Prostate gland (tissue), 2 donors: ENCODE measurements around the gene PLCB1. TPM values are rescaled to one million over a fixed set of nuclear protein-coding genes. Genes with fewer than 3 reads are reported as not detected.
"Not testable (repeated sequence)": the region's sequence is repeated elsewhere in the genome, so short reads cannot be mapped to it uniquely, and the experiment has no call there.

Experiments
- DNase-seq: peaks from one replicate; pipeline ENCODE4 v3.0.0-alpha.2; 2019; ENCODE audit warnings: low spot score
- H3K27ac ChIP-seq, 2 donors: fragments of 200-600 bp; sonication (generic); 2 replicates each; pipeline ENCODE4 v1.5.1; 2017 to 2019
- H3K27me3 ChIP-seq: fragments of 200-600 bp; sonication (generic); replicated peaks from 2 replicates; pipeline ENCODE4 v1.5.1; 2019; ENCODE audit not compliant: insufficient read depth
- H3K36me3 ChIP-seq, 2 donors: fragments of 200-600 bp; sonication (generic); 1 replicate in 1 of 2; 2 replicates in 1 of 2; pipeline versions ENCODE4 v1.5.1 to v1.8.1; 2017 to 2019
- H3K4me1 ChIP-seq: fragments of 200-600 bp; sonication (generic); replicated peaks from 2 replicates; pipeline ENCODE4 v1.5.1; 2019
- H3K4me3 ChIP-seq, 2 donors: fragments of 200-600 bp; sonication (generic); 2 replicates each; pipeline ENCODE4 v1.5.1; 2017 to 2019
- H3K9me3 ChIP-seq: fragments of 200-600 bp; sonication (generic); 2 replicates; pipeline ENCODE4 v1.5.1; 2017
- POLR2A ChIP-seq: fragments of 450-650 bp; IDR thresholded peaks from one replicate; pipeline ENCODE4 v1.6.1; 2016; ENCODE audit warnings: antibody characterized with exemption, mild to moderate bottlenecking
- POLR2AphosphoS5 ChIP-seq: sonication (generic); formaldehyde crosslinking; IDR thresholded peaks from one replicate; pipeline ENCODE4 v1.6.1; 2017; ENCODE audit warnings: antibody characterized with exemption
- WGBS: methylation state at CpG from one replicate; pipeline ENCODE4 v1.1.5; 2018; 5-methylcytosine and 5-hydroxymethylcytosine counted together
- intact Hi-C: fragments of 100-400 bp; cut with DNase I; formaldehyde crosslinking; loops from one replicate; pipeline ENCODE4 v1.14.2; 2022
- total RNA-seq, 2 donors: library from RNA; depleted of rRNA; stranded (reverse); fragments of >200 nt; gene quantifications; one replicate each; pipeline ENCODE4 v1.1.0, GENCODE V29; 2016
- TF ChIP-seq, protein P1 (sequence below), 4 experiments: fragments of 200-600 bp in 2 of 4; fragments of 450-650 bp in 2 of 4; sonication (generic) in 2 of 4; IDR thresholded peaks; 1 replicate in 3 of 4; 2 replicates in 1 of 4; pipeline ENCODE4 v1.5.1; 2016 to 2019; ENCODE audit warnings: antibody characterized with exemption in 4 of 4, mild to moderate bottlenecking in 2 of 4, moderate library complexity in 2 of 4

The PLCB1 gene
- total RNA-seq, 2 donors from 2014 or later, result 24.3 to 26.3 TPM

DNA sequence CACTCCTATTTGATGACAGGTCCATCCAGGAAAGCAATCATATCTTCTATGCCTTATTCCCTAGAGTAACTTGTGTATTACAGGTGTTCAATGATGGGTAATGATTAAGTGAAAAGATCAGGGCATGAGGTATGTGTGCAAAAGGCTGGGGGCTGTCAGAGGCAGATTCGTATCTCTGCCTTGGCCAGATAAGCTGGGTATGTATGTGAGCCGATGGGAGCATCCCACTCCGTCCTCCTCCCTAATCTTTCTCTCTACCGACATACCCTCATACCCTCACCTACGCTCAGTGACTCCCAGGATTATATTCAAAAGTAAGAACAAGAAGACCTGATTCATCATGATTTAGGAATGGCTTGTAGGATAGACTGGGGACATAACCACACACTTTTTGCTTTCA, 238.7 kb downstream of the PLCB1 start:
- WGBS, result 95% methylated on average over 5 of the region's 5 CpGs
- no peaks in the 10 kb centered on the region for H3K27me3 ChIP-seq
- no peak for DNase-seq
- no peaks in the 10 kb centered on the region for H3K36me3 ChIP-seq
- no peak overlapping the region for H3K4me3 ChIP-seq
- no peak overlapping the region for H3K27ac ChIP-seq
- no peaks in the 10 kb centered on the region for H3K4me1 ChIP-seq
- intact Hi-C loops, result no loop called here
- H3K9me3 ChIP-seq, result no peaks in the 10 kb centered on the region
- TF ChIP-seq POLR2AphosphoS5, result no peak
- no peak for TF ChIP-seq POLR2A
- TF ChIP-seq, protein P1, sequence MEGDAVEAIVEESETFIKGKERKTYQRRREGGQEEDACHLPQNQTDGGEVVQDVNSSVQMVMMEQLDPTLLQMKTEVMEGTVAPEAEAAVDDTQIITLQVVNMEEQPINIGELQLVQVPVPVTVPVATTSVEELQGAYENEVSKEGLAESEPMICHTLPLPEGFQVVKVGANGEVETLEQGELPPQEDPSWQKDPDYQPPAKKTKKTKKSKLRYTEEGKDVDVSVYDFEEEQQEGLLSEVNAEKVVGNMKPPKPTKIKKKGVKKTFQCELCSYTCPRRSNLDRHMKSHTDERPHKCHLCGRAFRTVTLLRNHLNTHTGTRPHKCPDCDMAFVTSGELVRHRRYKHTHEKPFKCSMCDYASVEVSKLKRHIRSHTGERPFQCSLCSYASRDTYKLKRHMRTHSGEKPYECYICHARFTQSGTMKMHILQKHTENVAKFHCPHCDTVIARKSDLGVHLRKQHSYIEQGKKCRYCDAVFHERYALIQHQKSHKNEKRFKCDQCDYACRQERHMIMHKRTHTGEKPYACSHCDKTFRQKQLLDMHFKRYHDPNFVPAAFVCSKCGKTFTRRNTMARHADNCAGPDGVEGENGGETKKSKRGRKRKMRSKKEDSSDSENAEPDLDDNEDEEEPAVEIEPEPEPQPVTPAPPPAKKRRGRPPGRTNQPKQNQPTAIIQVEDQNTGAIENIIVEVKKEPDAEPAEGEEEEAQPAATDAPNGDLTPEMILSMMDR (IDR thresholded peaks at IDR 0.05), result no peak

DNA sequence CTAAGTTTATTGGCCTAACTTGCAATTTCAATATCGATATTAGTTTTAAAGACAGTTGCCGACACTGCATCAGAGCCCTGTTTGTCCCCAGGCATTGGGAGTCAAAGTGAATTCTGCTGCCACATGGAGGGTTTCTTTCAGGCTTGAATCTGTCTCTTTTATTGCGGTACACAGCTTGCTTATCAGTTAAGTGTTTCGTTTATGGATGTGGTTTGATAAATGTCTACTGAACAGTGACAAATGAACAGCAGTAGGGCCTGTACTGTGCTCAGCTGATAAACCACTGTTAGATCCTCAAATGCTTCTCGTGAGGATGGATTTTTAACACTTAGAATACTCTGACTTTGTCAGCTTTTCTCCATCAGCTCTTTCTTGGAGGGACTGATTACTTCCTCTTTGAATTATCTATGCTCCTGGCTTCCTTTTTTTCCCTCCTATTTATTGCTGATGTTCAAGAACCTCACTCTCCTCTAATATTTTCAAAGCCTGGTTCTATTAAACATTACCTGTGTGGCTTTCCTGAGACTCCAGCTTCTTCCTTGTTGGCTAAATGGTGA, 240.8 kb downstream of the PLCB1 start:
- intact Hi-C loops, result no loop called here
- Histone ChIP-seq H3K4me1 (no peaks in the 10 kb centered on the region), H3K27me3 (no peaks in the 10 kb centered on the region), H3K36me3 (no peaks in the 10 kb centered on the region), H3K4me3 (no peak overlapping the region), H3K9me3 (no peaks in the 10 kb centered on the region), H3K27ac (no peak overlapping the region)
- TF ChIP-seq, protein P1 (IDR thresholded peaks at IDR 0.05), result no peak
- TF ChIP-seq POLR2A, result no peak
- TF ChIP-seq POLR2AphosphoS5, result no peak
- 54% methylated on average over 5 of the region's 5 CpGs for WGBS
- DNase-seq, result no peak

DNA sequence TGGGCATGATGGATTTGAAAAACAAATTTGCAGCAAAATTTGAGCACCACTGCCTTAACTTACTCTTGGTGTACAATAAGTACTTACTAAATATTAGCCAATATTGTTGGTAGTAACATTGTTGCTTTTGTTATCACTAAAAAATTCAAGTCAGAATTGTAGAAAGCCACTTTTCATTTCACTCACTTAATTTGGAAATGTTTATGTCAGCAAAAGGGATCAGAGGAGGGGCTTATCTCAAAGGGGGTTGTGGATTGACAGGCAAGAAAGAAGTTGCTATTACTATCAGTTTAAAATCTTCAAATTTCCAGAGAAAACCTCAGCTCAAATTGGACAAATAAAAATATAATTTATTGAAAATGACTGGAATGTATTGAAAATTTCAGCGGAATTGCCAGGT, 241.5 kb downstream of the PLCB1 start:
- 100% methylated on average over 1 of the region's 1 CpG for WGBS
- H3K9me3 ChIP-seq, result no peaks in the 10 kb centered on the region
- no peak overlapping the region for H3K4me3 ChIP-seq
- H3K4me1 ChIP-seq, result no peaks in the 10 kb centered on the region
- DNase-seq, result no peak
- intact Hi-C loops, result no loop called here
- no peak overlapping the region for H3K27ac ChIP-seq
- no peaks in the 10 kb centered on the region for H3K36me3 ChIP-seq
- no peaks in the 10 kb centered on the region for H3K27me3 ChIP-seq
- TF ChIP-seq POLR2A, result no peak
- TF ChIP-seq, protein P1 (IDR thresholded peaks at IDR 0.05), result no peak
- TF ChIP-seq POLR2AphosphoS5, result no peak

DNA sequence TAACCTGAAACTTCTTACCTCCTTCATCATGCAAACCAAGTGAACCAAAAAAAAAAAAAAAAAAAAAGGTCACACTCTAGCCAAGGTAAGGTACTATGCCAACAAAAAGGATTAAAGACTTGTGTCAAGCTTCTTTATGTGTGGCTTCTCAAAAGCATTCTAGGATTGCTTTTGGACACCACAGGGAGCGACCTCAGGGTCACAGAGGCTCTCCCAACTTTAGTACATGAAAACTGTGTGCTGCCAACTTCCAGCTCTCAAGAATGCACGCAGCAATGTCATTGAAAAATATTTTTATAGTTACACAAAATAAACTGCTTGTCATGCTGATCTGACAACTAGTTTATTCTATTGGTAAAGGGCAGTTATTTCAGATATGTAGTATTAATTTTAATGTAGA, 243.8 kb downstream of the PLCB1 start:
- intact Hi-C loops, result no loop called here
- H3K27me3 ChIP-seq, result no peaks in the 10 kb centered on the region
- WGBS, result 66% methylated on average over 2 of the region's 2 CpGs
- no peak overlapping the region for H3K4me3 ChIP-seq
- no peak overlapping the region for H3K27ac ChIP-seq
- no peaks in the 10 kb centered on the region for H3K4me1 ChIP-seq
- no peaks in the 10 kb centered on the region for H3K36me3 ChIP-seq
- TF ChIP-seq POLR2A, result no peak
- TF ChIP-seq POLR2AphosphoS5, result no peak
- TF ChIP-seq, protein P1 (IDR thresholded peaks at IDR 0.05), result no peak
- no peak for DNase-seq
- H3K9me3 ChIP-seq, result no peaks in the 10 kb centered on the region

DNA sequence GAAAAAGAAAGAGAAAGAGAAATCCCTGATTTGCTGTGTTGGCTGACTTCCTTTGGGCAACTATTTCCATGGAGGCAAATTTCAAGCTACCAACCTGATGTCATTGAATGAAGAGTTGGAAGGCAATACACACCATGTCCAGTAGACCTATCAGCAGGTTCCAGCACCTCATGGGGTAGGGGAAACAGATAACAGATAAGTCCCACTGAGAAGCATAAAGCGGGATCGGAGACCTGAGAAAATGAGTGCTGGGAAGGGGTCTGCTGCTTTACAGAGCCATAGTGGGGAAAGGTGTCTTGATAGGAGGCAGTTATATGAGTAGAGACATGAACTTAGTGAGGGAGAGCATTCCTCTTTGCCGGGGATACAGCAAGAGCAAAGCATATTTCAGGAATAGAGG, 244.9 kb downstream of the PLCB1 start:
- H3K4me3 ChIP-seq, result no peak overlapping the region
- no peaks in the 10 kb centered on the region for H3K9me3 ChIP-seq
- no peak overlapping the region for H3K27ac ChIP-seq
- WGBS, result 93% methylated on average over 3 of the region's 3 CpGs
- no peaks in the 10 kb centered on the region for H3K27me3 ChIP-seq
- TF ChIP-seq POLR2AphosphoS5 (no peak), POLR2A (no peak)
- TF ChIP-seq, protein P1 (IDR thresholded peaks at IDR 0.05), result no peak
- intact Hi-C loops, result no loop called here
- no peaks in the 10 kb centered on the region for H3K36me3 ChIP-seq
- H3K4me1 ChIP-seq, result no peaks in the 10 kb centered on the region
- no peak for DNase-seq

DNA sequence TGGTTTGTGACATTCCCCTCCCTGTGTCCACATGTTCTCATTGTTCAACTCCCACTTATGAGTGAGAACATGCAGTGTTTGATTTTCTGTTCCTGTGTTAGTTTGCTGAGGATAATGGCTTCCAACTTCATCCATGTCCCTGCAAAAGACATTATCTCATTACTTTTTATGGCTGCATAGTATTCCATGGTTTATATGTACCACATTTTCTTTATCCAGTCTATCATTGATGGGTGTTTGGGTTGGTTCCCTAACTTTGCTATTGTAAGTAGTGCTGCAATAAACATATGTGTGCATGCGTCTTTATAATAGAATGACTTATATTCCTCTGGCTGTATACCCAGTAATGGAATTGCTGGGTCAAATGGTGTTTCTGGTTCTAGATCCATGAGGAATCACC, 247.1 kb downstream of the PLCB1 start:
- WGBS, result 96% methylated on average over 1 of the region's 1 CpG
- H3K4me1 ChIP-seq, H3K9me3 ChIP-seq, H3K27ac ChIP-seq, intact Hi-C loops, H3K36me3 ChIP-seq, DNase-seq, H3K4me3 ChIP-seq, H3K27me3 ChIP-seq: not testable (repeated sequence)
